ENCODE data around the gene LRIG3. TPM values are rescaled to one million over a fixed set of nuclear protein-coding genes. Genes with fewer than 3 reads are reported as not detected.

Gene LRIG3
- total RNA-seq, 4 donors from 2014 or later = 43.0 to 115 (median 107) TPM

DNA sequence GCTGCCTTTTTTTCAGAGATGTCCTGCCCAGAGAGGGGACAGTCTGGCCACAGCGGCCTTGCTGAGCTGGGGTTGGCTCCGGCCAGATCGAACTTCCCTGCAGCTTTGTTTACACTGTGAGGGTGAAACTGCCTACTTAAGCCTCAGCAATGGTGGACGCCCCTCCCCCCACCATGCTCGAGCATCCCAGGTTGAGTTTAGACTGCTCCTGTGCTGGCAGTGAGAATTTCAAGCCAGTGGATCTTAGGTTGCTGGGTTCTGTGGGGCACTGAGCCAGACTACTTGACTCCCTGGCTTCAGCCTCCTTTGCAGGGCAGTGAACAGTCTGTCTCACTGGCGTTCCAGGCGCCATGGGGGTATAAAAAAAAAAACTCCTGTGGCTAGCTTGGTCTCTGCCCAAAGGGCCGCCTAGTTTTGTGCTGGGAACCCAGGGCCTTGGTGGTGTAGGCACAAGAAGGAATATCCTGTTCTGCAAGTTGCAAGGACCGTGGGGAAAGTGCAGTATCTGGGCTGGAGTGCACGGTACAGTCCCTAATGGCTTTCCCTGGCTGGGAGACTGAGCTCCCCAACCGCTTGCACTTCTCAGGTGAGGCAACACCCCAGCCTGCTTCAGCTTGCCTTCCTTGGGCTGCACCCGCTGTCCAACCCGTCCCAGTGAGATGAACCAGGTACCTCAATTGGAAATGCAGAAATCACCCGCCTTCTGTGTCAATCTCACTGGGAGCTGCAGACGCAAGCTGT is 79.1 kb downstream of the LRIG3 start:
- Histone ChIP-seq H3K36me3 (no peaks in the 10 kb centered on the region), H3K9me3 (no peaks in the 10 kb centered on the region), H3K27me3 (no peaks in the 10 kb centered on the region), H3K4me1 (no peaks in the 10 kb centered on the region), H3K27ac (no peak overlapping the region), H3K4me3 (no peak overlapping the region)
- WGBS, 2 donors (ENCODE audit: low coverage in 1 of 2) = 76 to 100% methylated on average over 3 to 15 of the region's 15 CpGs
- in situ Hi-C loops (cut with MboI; ENCODE audit: low pct_ligation_motif_present in 1 of 4, low pct_unique_long_range_greater_than_20kb in 1 of 4, low sequenced_read_pairs in 3 of 4) = no loop called here
- TF ChIP-seq POLR2A (IDR thresholded peaks at IDR 0.05) (no peak), POLR2AphosphoS5 (IDR thresholded peaks at IDR 0.05) (no peak), EP300 (IDR thresholded peaks at IDR 0.05; ENCODE audit: low read depth) (no peak)
- TF ChIP-seq, protein P1, sequence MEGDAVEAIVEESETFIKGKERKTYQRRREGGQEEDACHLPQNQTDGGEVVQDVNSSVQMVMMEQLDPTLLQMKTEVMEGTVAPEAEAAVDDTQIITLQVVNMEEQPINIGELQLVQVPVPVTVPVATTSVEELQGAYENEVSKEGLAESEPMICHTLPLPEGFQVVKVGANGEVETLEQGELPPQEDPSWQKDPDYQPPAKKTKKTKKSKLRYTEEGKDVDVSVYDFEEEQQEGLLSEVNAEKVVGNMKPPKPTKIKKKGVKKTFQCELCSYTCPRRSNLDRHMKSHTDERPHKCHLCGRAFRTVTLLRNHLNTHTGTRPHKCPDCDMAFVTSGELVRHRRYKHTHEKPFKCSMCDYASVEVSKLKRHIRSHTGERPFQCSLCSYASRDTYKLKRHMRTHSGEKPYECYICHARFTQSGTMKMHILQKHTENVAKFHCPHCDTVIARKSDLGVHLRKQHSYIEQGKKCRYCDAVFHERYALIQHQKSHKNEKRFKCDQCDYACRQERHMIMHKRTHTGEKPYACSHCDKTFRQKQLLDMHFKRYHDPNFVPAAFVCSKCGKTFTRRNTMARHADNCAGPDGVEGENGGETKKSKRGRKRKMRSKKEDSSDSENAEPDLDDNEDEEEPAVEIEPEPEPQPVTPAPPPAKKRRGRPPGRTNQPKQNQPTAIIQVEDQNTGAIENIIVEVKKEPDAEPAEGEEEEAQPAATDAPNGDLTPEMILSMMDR (IDR thresholded peaks at IDR 0.05) = no peak
- intact Hi-C loops (cut with DNase I; ENCODE audit: low total_unique reads) = no loop called here
- DNase-seq = no peak

DNA sequence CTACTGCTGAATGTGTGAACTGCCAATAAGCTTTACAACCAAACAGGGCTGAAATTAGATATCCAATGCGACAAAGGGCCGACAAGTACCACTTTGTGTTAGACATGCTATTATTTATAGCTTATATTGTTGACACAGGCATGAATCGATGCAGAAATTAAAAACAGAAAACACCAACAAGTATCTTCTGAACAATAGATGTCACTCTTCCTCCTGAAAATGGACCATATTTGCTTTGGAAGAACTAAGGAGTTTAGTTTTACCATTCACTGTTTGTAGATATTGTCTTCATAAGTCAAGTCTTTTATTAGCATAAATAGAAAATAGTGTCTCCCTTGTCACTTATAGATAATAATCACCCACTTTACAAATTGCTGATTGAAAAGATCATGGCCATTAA is 86.5 kb downstream of the LRIG3 start:
- intact Hi-C loops (cut with DNase I; ENCODE audit: low total_unique reads) = no loop called here
- WGBS, 2 donors (ENCODE audit: low coverage in 1 of 2) = 39 to 57% methylated on average over 3 of the region's 3 CpGs

DNA sequence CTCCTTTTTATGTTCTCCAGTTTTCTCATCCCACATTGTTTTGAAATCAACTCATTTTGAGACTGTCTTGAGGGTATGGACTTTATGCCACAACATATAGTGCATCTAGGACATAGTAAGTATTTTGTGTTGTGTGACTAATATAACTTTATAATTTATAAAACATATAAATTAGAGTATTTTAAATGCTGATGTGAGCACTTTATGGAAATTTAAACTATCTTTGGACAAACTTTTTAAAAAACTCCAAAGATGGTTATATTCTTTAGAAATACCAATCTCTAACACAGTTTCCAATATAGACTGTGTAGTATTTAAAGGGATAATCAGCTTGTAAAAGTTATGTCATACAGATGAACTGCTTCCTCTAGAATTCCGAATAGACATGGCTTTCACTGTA is 87.4 kb downstream of the LRIG3 start:
- Histone ChIP-seq H3K9me3 (no peaks in the 10 kb centered on the region), H3K27me3 (no peaks in the 10 kb centered on the region), H3K4me3 (no peak overlapping the region), H3K27ac (no peak overlapping the region), H3K36me3 (no peaks in the 10 kb centered on the region), H3K4me1 (no peaks in the 10 kb centered on the region)
- intact Hi-C loops (cut with DNase I; ENCODE audit: low total_unique reads) = no loop called here
- no peak for DNase-seq
- WGBS, 2 donors (ENCODE audit: low coverage in 1 of 2) = 80 to 83% methylated on average over 1 of the region's 1 CpG
- in situ Hi-C loops (cut with MboI; ENCODE audit: low pct_ligation_motif_present in 1 of 4, low pct_unique_long_range_greater_than_20kb in 1 of 4, low sequenced_read_pairs in 3 of 4) = no loop called here
- TF ChIP-seq POLR2A (IDR thresholded peaks at IDR 0.05) (no peak), EP300 (IDR thresholded peaks at IDR 0.05; ENCODE audit: low read depth) (no peak), POLR2AphosphoS5 (IDR thresholded peaks at IDR 0.05) (no peak)
- TF ChIP-seq, protein P1 (IDR thresholded peaks at IDR 0.05) = no peak

More for the DNA sequence above, 86.5 kb downstream of the LRIG3 start:
- H3K9me3 ChIP-seq = no peaks in the 10 kb centered on the region
- DNase-seq = no peak
- no peak overlapping the region for H3K27ac ChIP-seq
- TF ChIP-seq, protein P1 (IDR thresholded peaks at IDR 0.05) = no peak
- TF ChIP-seq POLR2A (IDR thresholded peaks at IDR 0.05) = no peak
- no peak for TF ChIP-seq POLR2AphosphoS5 (IDR thresholded peaks at IDR 0.05)
- no peak for TF ChIP-seq EP300 (IDR thresholded peaks at IDR 0.05; ENCODE audit: low read depth)
- H3K4me1 ChIP-seq = no peaks in the 10 kb centered on the region
- no peaks in the 10 kb centered on the region for H3K36me3 ChIP-seq
- no peaks in the 10 kb centered on the region for H3K27me3 ChIP-seq
- in situ Hi-C loops (cut with MboI; ENCODE audit: low pct_ligation_motif_present in 1 of 4, low pct_unique_long_range_greater_than_20kb in 1 of 4, low sequenced_read_pairs in 3 of 4) = no loop called here
- no peak overlapping the region for H3K4me3 ChIP-seq

All from transverse colon (tissue), 4 donors.